ENCODE results near the gene MARCO. TPM values are rescaled to one million over a fixed set of nuclear protein-coding genes. Genes with fewer than 3 reads are reported as not detected.

The MARCO gene
- total and polyA plus RNA-seq, 8 donors: 0.45 to 16.3 (median 2.0) TPM; not detected in 1

GRCh38 chr2:119015845-119016244 is 73.9 kb downstream of the MARCO start:
- H3K9me3 ChIP-seq: peaks cover 0 to 6% (median 0%) of the 10 kb centered on the region in 4 donors
- TF ChIP-seq POLR2A (IDR thresholded peaks at IDR 0.05): no peak
- no peak for TF ChIP-seq CTCF (IDR thresholded peaks at IDR 0.05)
- TF ChIP-seq POLR2AphosphoS5 (IDR thresholded peaks at IDR 0.05): no peak
- no peak for TF ChIP-seq EP300 (IDR thresholded peaks at IDR 0.05)
- peaks cover 0 to 9% (median 7%) of the 10 kb centered on the region in 4 donors for H3K4me1 ChIP-seq
- no peak overlapping the region for H3K4me3 ChIP-seq
- 29 to 44% (median 35%) methylated on average over 13 of the region's 13 CpGs for WGBS, 5 donors
- DNase-seq: no peak
- intact Hi-C loops (cut with DNase I; ENCODE audit: low total_unique reads): loop anchor here (10.0 kb wide), 1 partner anchor 269 kb away; no protein-coding TSS in a partner anchor
- no peaks in the 10 kb centered on the region for H3K36me3 ChIP-seq
- peaks cover 0 to 67% (median 21%) of the 10 kb centered on the region in 3 donors for H3K27me3 ChIP-seq
- no peak overlapping the region for H3K27ac ChIP-seq

GRCh38 chr2:119019521-119019920 is 77.5 kb downstream of the MARCO start:
- intact Hi-C loops (cut with DNase I; ENCODE audit: low total_unique reads): loop anchor here (10.0 kb wide), 1 partner anchor 265 kb away; no protein-coding TSS in a partner anchor
- no peaks in the 10 kb centered on the region for H3K4me1 ChIP-seq

GRCh38 chr2:119022678-119023077 is 80.7 kb downstream of the MARCO start:
- TF ChIP-seq POLR2AphosphoS5 (IDR thresholded peaks at IDR 0.05) (no peak), CTCF (IDR thresholded peaks at IDR 0.05) (no peak), EP300 (IDR thresholded peaks at IDR 0.05) (no peak), POLR2A (IDR thresholded peaks at IDR 0.05) (no peak)
- Histone ChIP-seq H3K4me3 (no peak overlapping the region), H3K4me1 (no peaks in the 10 kb centered on the region), H3K36me3 (no peaks in the 10 kb centered on the region), H3K27ac (no peak overlapping the region), H3K27me3 (peaks cover 0 to 19% (median 3%) of the 10 kb centered on the region in 3 donors), H3K9me3 (peaks cover 0 to 4% (median 0%) of the 10 kb centered on the region in 4 donors)
- WGBS, 5 donors: 83 to 90% (median 86%) methylated on average over 4 of the region's 4 CpGs
- DNase-seq: no peak
- intact Hi-C loops (cut with DNase I; ENCODE audit: low total_unique reads): no loop called here

More at GRCh38 chr2:119019521-119019920, 77.5 kb downstream of the MARCO start:
- no peaks in the 10 kb centered on the region for H3K36me3 ChIP-seq
- H3K27ac ChIP-seq: no peak overlapping the region
- H3K4me3 ChIP-seq: no peak overlapping the region
- peaks cover 0 to 39% (median 6%) of the 10 kb centered on the region in 3 donors for H3K27me3 ChIP-seq
- no peak for DNase-seq
- peaks cover 0 to 6% (median 0%) of the 10 kb centered on the region in 4 donors for H3K9me3 ChIP-seq
- TF ChIP-seq CTCF (IDR thresholded peaks at IDR 0.05): no peak
- TF ChIP-seq POLR2AphosphoS5 (IDR thresholded peaks at IDR 0.05): no peak
- no peak for TF ChIP-seq POLR2A (IDR thresholded peaks at IDR 0.05)
- no peak for TF ChIP-seq EP300 (IDR thresholded peaks at IDR 0.05)

- H3K27ac ChIP-seq: no peak overlapping the region
- H3K9me3 ChIP-seq: no peaks in the 10 kb centered on the region
- no peak overlapping the region for H3K4me3 ChIP-seq
- TF ChIP-seq CTCF (IDR thresholded peaks at IDR 0.05) (no peak), EP300 (IDR thresholded peaks at IDR 0.05) (no peak), POLR2AphosphoS5 (IDR thresholded peaks at IDR 0.05) (no peak), POLR2A (IDR thresholded peaks at IDR 0.05) (no peak)
- H3K4me1 ChIP-seq: no peaks in the 10 kb centered on the region
- DNase-seq: no peak
- intact Hi-C loops (cut with DNase I; ENCODE audit: low total_unique reads): no loop called here
- peaks cover 0 to 19% (median 0%) of the 10 kb centered on the region in 3 donors for H3K27me3 ChIP-seq
- WGBS, 5 donors: 69 to 81% (median 71%) methylated on average over 2 of the region's 2 CpGs
- no peaks in the 10 kb centered on the region for H3K36me3 ChIP-seq
Observed at GRCh38 chr2:119023534-119023933, 81.5 kb downstream of the MARCO start.

Data from stomach (tissue), 9 donors.